Retinal pigment epithelial cell (primary cell): ENCODE measurements around the gene SLC9A8.
A peak's percentile ranks its signal among the peaks of the same experiment; 100 is the strongest.

ENCODE experiments used
- DNase-seq: peaks from one replicate; pipeline ENCODE4 v3.0.0-alpha.2; 2010; ENCODE audit warnings: low read depth
- H3K4me3 ChIP-seq: 2 replicates; pipeline ENCODE4 v1.5.1; 2011; ENCODE audit warnings: mild to moderate bottlenecking, low read length, control low read depth, moderate library complexity
- TF ChIP-seq, protein P1 (sequence below): conservative IDR thresholded peaks from 2 replicates; pipeline ENCODE4 v1.5.1; 2011; ENCODE audit warnings: low read depth, low read length, control low read depth, inconsistent platforms

SLC9A8 gene

DNA sequence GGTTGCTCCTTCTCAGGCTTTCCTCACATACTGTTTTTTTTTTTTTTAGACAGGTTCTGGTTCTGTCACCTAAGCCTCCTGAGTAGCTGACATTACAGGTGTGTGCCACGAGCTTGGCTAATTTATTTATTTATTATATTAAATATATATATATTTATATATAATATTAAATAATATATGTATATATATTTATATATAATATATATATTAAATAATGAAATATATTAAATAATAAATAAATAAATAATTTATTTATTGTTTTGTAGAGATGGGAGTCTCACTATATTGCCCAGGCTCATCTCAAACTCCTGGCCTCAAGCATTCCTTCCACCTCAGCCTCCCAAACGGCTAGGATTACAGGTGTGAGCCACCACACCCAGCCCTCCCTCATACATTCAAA lies 28.3 kb upstream of the SLC9A8 start:
- DNase-seq = no peak
- no peak overlapping the region for H3K4me3 ChIP-seq
- TF ChIP-seq, protein P1, sequence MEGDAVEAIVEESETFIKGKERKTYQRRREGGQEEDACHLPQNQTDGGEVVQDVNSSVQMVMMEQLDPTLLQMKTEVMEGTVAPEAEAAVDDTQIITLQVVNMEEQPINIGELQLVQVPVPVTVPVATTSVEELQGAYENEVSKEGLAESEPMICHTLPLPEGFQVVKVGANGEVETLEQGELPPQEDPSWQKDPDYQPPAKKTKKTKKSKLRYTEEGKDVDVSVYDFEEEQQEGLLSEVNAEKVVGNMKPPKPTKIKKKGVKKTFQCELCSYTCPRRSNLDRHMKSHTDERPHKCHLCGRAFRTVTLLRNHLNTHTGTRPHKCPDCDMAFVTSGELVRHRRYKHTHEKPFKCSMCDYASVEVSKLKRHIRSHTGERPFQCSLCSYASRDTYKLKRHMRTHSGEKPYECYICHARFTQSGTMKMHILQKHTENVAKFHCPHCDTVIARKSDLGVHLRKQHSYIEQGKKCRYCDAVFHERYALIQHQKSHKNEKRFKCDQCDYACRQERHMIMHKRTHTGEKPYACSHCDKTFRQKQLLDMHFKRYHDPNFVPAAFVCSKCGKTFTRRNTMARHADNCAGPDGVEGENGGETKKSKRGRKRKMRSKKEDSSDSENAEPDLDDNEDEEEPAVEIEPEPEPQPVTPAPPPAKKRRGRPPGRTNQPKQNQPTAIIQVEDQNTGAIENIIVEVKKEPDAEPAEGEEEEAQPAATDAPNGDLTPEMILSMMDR = no peak

DNA sequence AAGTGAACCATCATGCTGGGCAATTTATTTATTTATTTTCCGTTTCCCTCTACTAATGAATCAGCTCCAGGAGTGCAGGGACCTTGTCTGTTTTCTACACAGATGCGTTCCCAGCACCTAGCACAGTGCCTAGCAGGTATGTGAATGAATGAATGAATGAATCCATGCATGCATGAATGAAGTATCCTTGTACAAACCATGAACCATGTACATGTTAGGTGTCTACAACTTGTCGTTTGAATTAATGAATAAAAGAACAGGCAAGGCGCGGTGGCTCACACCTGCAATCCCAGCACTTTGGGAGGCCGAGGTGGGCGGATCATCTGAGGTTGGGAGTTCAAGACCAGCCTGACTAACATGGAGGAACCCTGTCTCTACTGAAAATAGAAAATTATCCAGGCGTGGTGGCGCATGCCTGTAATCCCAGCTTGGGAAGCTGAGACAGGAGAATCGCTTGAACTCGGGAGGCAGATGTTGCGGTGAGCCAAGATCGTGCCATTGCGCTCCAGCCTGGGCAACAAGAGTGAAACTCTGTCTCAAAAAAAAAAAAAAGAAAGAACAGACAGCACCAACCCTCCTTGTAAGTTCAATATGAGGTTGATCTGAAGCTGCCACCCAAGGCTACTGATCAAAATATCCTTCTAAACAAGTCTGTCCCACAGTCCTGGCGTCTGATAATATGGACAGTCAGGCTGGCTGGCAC lies 27.3 kb upstream of the SLC9A8 start:
- no peak for DNase-seq
- H3K4me3 ChIP-seq = no peak overlapping the region
- TF ChIP-seq, protein P1 = no peak

DNA sequence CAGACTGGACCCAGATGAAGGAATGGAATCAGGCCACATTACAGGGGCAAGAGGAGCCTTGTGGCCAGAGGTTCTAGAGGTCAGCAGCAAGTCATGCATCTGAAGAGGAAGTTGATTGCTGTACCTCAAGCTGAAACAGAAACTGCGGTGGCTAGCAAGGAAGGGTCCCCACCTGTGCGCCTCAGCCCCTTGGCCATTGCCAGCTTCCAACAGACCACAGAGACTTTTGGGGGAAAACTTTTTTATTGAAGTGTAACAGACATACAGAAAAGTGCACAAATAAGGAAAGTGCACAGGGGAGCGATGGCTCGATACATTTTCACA lies 26.8 kb upstream of the SLC9A8 start:
- TF ChIP-seq, protein P1 = no peak
- no peak for DNase-seq
- H3K4me3 ChIP-seq = no peak overlapping the region

GRCh38 chr20:49786196-49786595 lies 26.4 kb upstream of the SLC9A8 start:
- no peak for DNase-seq
- TF ChIP-seq, protein P1 = no peak
- no peak overlapping the region for H3K4me3 ChIP-seq

- H3K4me3 ChIP-seq = no peak overlapping the region
- no peak for DNase-seq
- TF ChIP-seq, protein P1 = peak; percentile 60
Observed at GRCh38 chr20:49786668-49787370, 25.8 kb upstream of the SLC9A8 start.

- DNase-seq = no peak
- TF ChIP-seq, protein P1 = no peak
- no peak overlapping the region for H3K4me3 ChIP-seq
Observed at GRCh38 chr20:49787371-49788357, 25.0 kb upstream of the SLC9A8 start.
